Endometrial microvascular endothelial cells (primary cell): Measurements from ENCODE around the gene MCRIP1. TPM values are rescaled to one million over a fixed set of nuclear protein-coding genes. Genes with fewer than 3 reads are reported as not detected.

Source experiments
- in situ Hi-C: cut with HindIII; loops from 2 replicates; pipeline ENCODE4 v1.10.0; 2017; ENCODE audit warnings: low sequenced_read_pairs, low pct_unique_long_range_greater_than_20kb; ENCODE audit errors: inconsistent ontology term
- total RNA-seq: library from RNA; depleted of rRNA; stranded (reverse); fragments of >200 nt; gene quantifications from one replicate; pipeline ENCODE4 v1.2.3, GENCODE V29; 2015; ENCODE audit errors: inconsistent ontology term

The MCRIP1 gene
- total RNA-seq: 97.0 TPM

GRCh38 chr17:81833160-81833920, at the start of gene MCRIP1:
Gene MCRIP1, minus strand, starts transcription at chr17:81833291. Its CDS starts 8,785 bp downstream, at chr17:81824506.
- in situ Hi-C loops: no loop called here

GRCh38 chr17:81879121-81879520, 46.0 kb upstream of the MCRIP1 start:
- in situ Hi-C loops: no loop called here

GRCh38 chr17:81878294-81878693, 45.2 kb upstream of the MCRIP1 start:
- in situ Hi-C loops: no loop called here

GRCh38 chr17:81877569-81877968, 44.5 kb upstream of the MCRIP1 start:
- in situ Hi-C loops: no loop called here

- in situ Hi-C loops: no loop called here
These were observed 38.5 kb upstream of the MCRIP1 start for GRCh38 chr17:81871387-81872230.

- in situ Hi-C loops: no loop called here
These were observed 37.9 kb upstream of the MCRIP1 start, which contains the start of gene ARHGDIA for GRCh38 chr17:81870981-81871386. Gene ARHGDIA, minus strand, starts transcription at chr17:81871337. Its CDS starts 1,407 bp downstream, at chr17:81869930.

GRCh38 chr17:81870131-81870980, 37.3 kb upstream of the MCRIP1 start:
- in situ Hi-C loops: no loop called here

- in situ Hi-C loops: no loop called here
These were observed 36.4 kb upstream of the MCRIP1 start for GRCh38 chr17:81869221-81870130.

GRCh38 chr17:81868674-81869220, 35.7 kb upstream of the MCRIP1 start:
- in situ Hi-C loops: no loop called here

GRCh38 chr17:81867991-81868673, 35.0 kb upstream of the MCRIP1 start:
- in situ Hi-C loops: no loop called here

GRCh38 chr17:81867170-81867990, 34.3 kb upstream of the MCRIP1 start:
- in situ Hi-C loops: no loop called here

- in situ Hi-C loops: no loop called here
These were observed 33.5 kb upstream of the MCRIP1 start for GRCh38 chr17:81866440-81867169.

- in situ Hi-C loops: no loop called here
These were observed 32.8 kb upstream of the MCRIP1 start for GRCh38 chr17:81865733-81866439.

GRCh38 chr17:81865358-81865732, 32.3 kb upstream of the MCRIP1 start:
- in situ Hi-C loops: no loop called here
